DOHH2 (cell line): Measurements from ENCODE around the gene PRSS12.

Experiments
- H3F3A ChIP-seq: fragments of 200-600 bp; sonication (generic), shearing (Covaris generic); 2 replicates; pipeline ENCODE4 v1.6.0; 2016; ENCODE audit warnings: antibody characterized with exemption, mild to moderate bottlenecking; ENCODE audit not compliant: control insufficient read depth, insufficient read depth
- H3K27ac ChIP-seq: fragments of 200-600 bp; sonication (generic); 2 replicates; pipeline ENCODE4 v1.5.1; 2014; ENCODE audit warnings: low read depth, mild to moderate bottlenecking, low read length, moderate library complexity
- H3K27me3 ChIP-seq: fragments of 200-600 bp; sonication (generic); 2 replicates; pipeline ENCODE4 v1.6.1; 2014; ENCODE audit warnings: mild to moderate bottlenecking, low read length, mixed read lengths; ENCODE audit not compliant: control insufficient read depth
- H3K36me3 ChIP-seq: fragments of 200-600 bp; sonication (generic); 2 replicates; pipeline ENCODE4 v1.6.1; 2014; ENCODE audit warnings: mild to moderate bottlenecking, low read length, moderate library complexity, mixed read lengths; ENCODE audit not compliant: control insufficient read depth
- H3K4me1 ChIP-seq: fragments of 200-600 bp; sonication (generic); 2 replicates; pipeline ENCODE4 v1.6.1; 2014; ENCODE audit warnings: mild to moderate bottlenecking, low read length, mixed read lengths; ENCODE audit not compliant: control insufficient read depth
- H3K4me2 ChIP-seq: fragments of 200-600 bp; sonication (generic); 2 replicates; pipeline ENCODE4 v1.6.0; 2014; ENCODE audit warnings: mild to moderate bottlenecking, low read length, moderate library complexity
- H3K4me3 ChIP-seq: fragments of 200-600 bp; sonication (generic); 2 replicates; pipeline ENCODE4 v1.5.1; 2014; ENCODE audit warnings: mild to moderate bottlenecking, low read length, mixed read lengths
- H3K79me2 ChIP-seq: fragments of 200-600 bp; sonication (generic); 2 replicates; pipeline ENCODE4 v1.6.1; 2014; ENCODE audit warnings: mild to moderate bottlenecking, low read length, mixed read lengths; ENCODE audit not compliant: control insufficient read depth
- H3K9me2 ChIP-seq: fragments of 200-600 bp; sonication (generic); replicated peaks from 2 replicates; pipeline ENCODE4 v1.6.1; 2014; ENCODE audit warnings: mild to moderate bottlenecking, low read length, mixed read lengths; ENCODE audit not compliant: control insufficient read depth
- H3K9me3 ChIP-seq: fragments of 200-600 bp; sonication (generic); 2 replicates; pipeline ENCODE4 v1.6.1; 2014; ENCODE audit warnings: antibody characterized with exemption, low read length, mixed read lengths; ENCODE audit not compliant: control insufficient read depth, insufficient read depth
- H4K20me1 ChIP-seq: fragments of 200-600 bp; sonication (generic); 2 replicates; pipeline ENCODE4 v1.6.0; 2014; ENCODE audit warnings: low read depth, mild to moderate bottlenecking, antibody characterized with exemption, low read length, moderate library complexity; ENCODE audit not compliant: control insufficient read depth, insufficient read depth
- EZH2phosphoT487 ChIP-seq: fragments of 200-600 bp; sonication (generic); IDR thresholded peaks from 2 replicates; pipeline ENCODE4 v1.6.1; 2017; ENCODE audit warnings: borderline replicate concordance, mild to moderate bottlenecking, antibody characterized with exemption, low read length, moderate library complexity, mixed read lengths
- TF ChIP-seq, protein P1 (sequence below): fragments of 200-600 bp; sonication (generic); IDR thresholded peaks from one replicate; pipeline ENCODE4 v1.5.1; 2014; ENCODE audit warnings: antibody characterized with exemption, mild to moderate bottlenecking, low read depth, low read length; ENCODE audit not compliant: poor library complexity, severe bottlenecking

Gene PRSS12

GRCh38 chr4:118367872-118368271 lies 15.1 kb upstream of the PRSS12 start:
- no peaks in the 10 kb centered on the region for H3F3A ChIP-seq
- TF ChIP-seq, protein P1, sequence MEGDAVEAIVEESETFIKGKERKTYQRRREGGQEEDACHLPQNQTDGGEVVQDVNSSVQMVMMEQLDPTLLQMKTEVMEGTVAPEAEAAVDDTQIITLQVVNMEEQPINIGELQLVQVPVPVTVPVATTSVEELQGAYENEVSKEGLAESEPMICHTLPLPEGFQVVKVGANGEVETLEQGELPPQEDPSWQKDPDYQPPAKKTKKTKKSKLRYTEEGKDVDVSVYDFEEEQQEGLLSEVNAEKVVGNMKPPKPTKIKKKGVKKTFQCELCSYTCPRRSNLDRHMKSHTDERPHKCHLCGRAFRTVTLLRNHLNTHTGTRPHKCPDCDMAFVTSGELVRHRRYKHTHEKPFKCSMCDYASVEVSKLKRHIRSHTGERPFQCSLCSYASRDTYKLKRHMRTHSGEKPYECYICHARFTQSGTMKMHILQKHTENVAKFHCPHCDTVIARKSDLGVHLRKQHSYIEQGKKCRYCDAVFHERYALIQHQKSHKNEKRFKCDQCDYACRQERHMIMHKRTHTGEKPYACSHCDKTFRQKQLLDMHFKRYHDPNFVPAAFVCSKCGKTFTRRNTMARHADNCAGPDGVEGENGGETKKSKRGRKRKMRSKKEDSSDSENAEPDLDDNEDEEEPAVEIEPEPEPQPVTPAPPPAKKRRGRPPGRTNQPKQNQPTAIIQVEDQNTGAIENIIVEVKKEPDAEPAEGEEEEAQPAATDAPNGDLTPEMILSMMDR = no peak
- TF ChIP-seq EZH2phosphoT487 = no peak

DNA sequence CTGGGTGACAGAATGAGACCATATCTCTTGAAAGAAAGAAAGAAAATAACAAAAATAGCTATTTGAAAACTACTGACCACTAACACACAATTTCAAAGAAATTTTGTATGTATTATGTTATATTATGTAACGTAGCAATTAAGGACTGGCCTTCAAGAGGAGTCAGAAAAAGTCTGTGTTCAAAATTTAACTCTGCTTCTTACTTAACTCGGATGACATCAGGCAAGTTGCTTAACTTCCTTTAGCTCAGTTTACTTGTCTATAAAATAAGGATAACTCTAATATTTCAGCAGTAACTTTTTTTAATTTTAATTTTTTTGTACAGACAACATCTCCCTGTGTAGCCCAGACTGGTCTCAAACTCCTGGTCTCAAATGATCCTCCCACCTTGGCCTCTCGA lies 14.6 kb upstream of the PRSS12 start:
- no peaks in the 10 kb centered on the region for H3F3A ChIP-seq
- H3K4me1 ChIP-seq = no peaks in the 10 kb centered on the region
- no peak overlapping the region for H3K4me2 ChIP-seq
- H3K9me2 ChIP-seq = no peaks in the 10 kb centered on the region
- no peak overlapping the region for H3K27ac ChIP-seq
- H3K9me3 ChIP-seq = no peaks in the 10 kb centered on the region
- no peaks in the 10 kb centered on the region for H4K20me1 ChIP-seq
- no peaks in the 10 kb centered on the region for H3K79me2 ChIP-seq
- no peak overlapping the region for H3K4me3 ChIP-seq
- TF ChIP-seq, protein P1 = no peak
- no peak for TF ChIP-seq EZH2phosphoT487
- no peaks in the 10 kb centered on the region for H3K27me3 ChIP-seq
- no peaks in the 10 kb centered on the region for H3K36me3 ChIP-seq

More at GRCh38 chr4:118367872-118368271, 15.1 kb upstream of the PRSS12 start:
- no peaks in the 10 kb centered on the region for H3K9me3 ChIP-seq
- no peaks in the 10 kb centered on the region for H4K20me1 ChIP-seq
- no peaks in the 10 kb centered on the region for H3K36me3 ChIP-seq
- no peak overlapping the region for H3K27ac ChIP-seq
- H3K9me2 ChIP-seq = no peaks in the 10 kb centered on the region
- H3K4me3 ChIP-seq = no peak overlapping the region
- H3K27me3 ChIP-seq = no peaks in the 10 kb centered on the region
- no peaks in the 10 kb centered on the region for H3K79me2 ChIP-seq
- no peaks in the 10 kb centered on the region for H3K4me1 ChIP-seq
- no peak overlapping the region for H3K4me2 ChIP-seq

GRCh38 chr4:118363166-118363565 lies 10.4 kb upstream of the PRSS12 start:
- no peak overlapping the region for H3K4me3 ChIP-seq
- H4K20me1 ChIP-seq = no peaks in the 10 kb centered on the region
- H3K36me3 ChIP-seq = no peaks in the 10 kb centered on the region
- no peak overlapping the region for H3K4me2 ChIP-seq
- H3K27ac ChIP-seq = no peak overlapping the region
- H3F3A ChIP-seq = no peaks in the 10 kb centered on the region
- no peaks in the 10 kb centered on the region for H3K9me3 ChIP-seq
- no peaks in the 10 kb centered on the region for H3K9me2 ChIP-seq
- H3K4me1 ChIP-seq = no peaks in the 10 kb centered on the region
- H3K27me3 ChIP-seq = peaks cover 3% of the 10 kb centered on the region; the same call in 1 of the 2 replicates
- TF ChIP-seq, protein P1 = no peak
- no peak for TF ChIP-seq EZH2phosphoT487
- no peaks in the 10 kb centered on the region for H3K79me2 ChIP-seq
